Measurements from ENCODE around the gene CYP2A7. TPM values are rescaled to one million over a fixed set of nuclear protein-coding genes. Genes with fewer than 3 reads are reported as not detected.
A peak's percentile ranks its signal among the peaks of the same experiment; 100 is the strongest.
"Not testable (repeated sequence)": the region's sequence is repeated elsewhere in the genome, so short reads cannot be mapped to it uniquely, and the experiment has no call there.

Gene CYP2A7
- total RNA-seq, 1 donor from 2014 or later = not detected

GRCh38 chr19:40831502-40832430 lies 50.3 kb downstream of the CYP2A7 start:
- DNase-seq (ENCODE audit: low read depth, low spot score) = no peak
- Mint-ChIP-seq H3K4me1 (peaks cover 6% of the 10 kb centered on the region), H3K27me3 (ENCODE audit: low read depth) (peaks cover 4% of the 10 kb centered on the region), H3K27ac (ENCODE audit: unreplicated experiment) (no peak overlapping the region), H3K4me3 (no peak overlapping the region), H3K36me3 (ENCODE audit: low read depth) (peaks cover 4% of the 10 kb centered on the region), H3K9me3 (no peaks in the 10 kb centered on the region)
- TF ChIP-seq CTCF (conservative IDR thresholded peaks at IDR 0.05) = no peak

GRCh38 chr19:40830741-40831140 lies 51.3 kb downstream of the CYP2A7 start:
- H3K9me3 Mint-ChIP-seq; DNase-seq (ENCODE audit: low read depth, low spot score); H3K27ac Mint-ChIP-seq (ENCODE audit: unreplicated experiment); H3K36me3 Mint-ChIP-seq (ENCODE audit: low read depth); H3K4me3 Mint-ChIP-seq; H3K27me3 Mint-ChIP-seq (ENCODE audit: low read depth); H3K4me1 Mint-ChIP-seq: not testable (repeated sequence)

GRCh38 chr19:40829205-40829604 lies 52.8 kb downstream of the CYP2A7 start:
- H3K9me3 Mint-ChIP-seq = no peaks in the 10 kb centered on the region
- TF ChIP-seq CTCF (conservative IDR thresholded peaks at IDR 0.05) = no peak
- H3K27ac Mint-ChIP-seq (ENCODE audit: unreplicated experiment) = no peak overlapping the region
- peaks cover 6% of the 10 kb centered on the region for H3K36me3 Mint-ChIP-seq (ENCODE audit: low read depth)
- DNase-seq (ENCODE audit: low read depth, low spot score) = no peak
- peaks cover 10% of the 10 kb centered on the region for H3K4me1 Mint-ChIP-seq
- no peaks in the 10 kb centered on the region for H3K27me3 Mint-ChIP-seq (ENCODE audit: low read depth)
- H3K4me3 Mint-ChIP-seq = no peak overlapping the region

- Mint-ChIP-seq H3K36me3 (ENCODE audit: low read depth) (peaks cover 6% of the 10 kb centered on the region), H3K27me3 (ENCODE audit: low read depth) (no peaks in the 10 kb centered on the region), H3K4me1 (peaks cover 5% of the 10 kb centered on the region), H3K4me3 (no peak overlapping the region), H3K27ac (ENCODE audit: unreplicated experiment) (no peak overlapping the region), H3K9me3 (no peaks in the 10 kb centered on the region)
- no peak for TF ChIP-seq CTCF (conservative IDR thresholded peaks at IDR 0.05)
- no peak for DNase-seq (ENCODE audit: low read depth, low spot score)
Observed at GRCh38 chr19:40827386-40828247, 54.4 kb downstream of the CYP2A7 start.

GRCh38 chr19:40826699-40827385 lies 55.2 kb downstream of the CYP2A7 start:
- not testable (repeated sequence) for H3K4me3 Mint-ChIP-seq; H3K36me3 Mint-ChIP-seq (ENCODE audit: low read depth); H3K4me1 Mint-ChIP-seq; H3K27me3 Mint-ChIP-seq (ENCODE audit: low read depth); DNase-seq (ENCODE audit: low read depth, low spot score); H3K9me3 Mint-ChIP-seq
- peak overlapping the region; percentile 93 for H3K27ac Mint-ChIP-seq (ENCODE audit: unreplicated experiment)

GRCh38 chr19:40826312-40826698 lies 55.7 kb downstream of the CYP2A7 start:
- H3K4me3 Mint-ChIP-seq; DNase-seq (ENCODE audit: low read depth, low spot score); H3K36me3 Mint-ChIP-seq (ENCODE audit: low read depth); H3K27me3 Mint-ChIP-seq (ENCODE audit: low read depth); H3K4me1 Mint-ChIP-seq; H3K9me3 Mint-ChIP-seq: not testable (repeated sequence)
- peak overlapping the region; percentile 93 for H3K27ac Mint-ChIP-seq (ENCODE audit: unreplicated experiment)

GRCh38 chr19:40825460-40826095 lies 56.5 kb downstream of the CYP2A7 start:
- not testable (repeated sequence) for H3K9me3 Mint-ChIP-seq; H3K27ac Mint-ChIP-seq (ENCODE audit: unreplicated experiment); H3K27me3 Mint-ChIP-seq (ENCODE audit: low read depth); H3K4me3 Mint-ChIP-seq; DNase-seq (ENCODE audit: low read depth, low spot score); H3K4me1 Mint-ChIP-seq; H3K36me3 Mint-ChIP-seq (ENCODE audit: low read depth)
